B cell (primary cell): ENCODE measurements around the gene SIK1. TPM values are rescaled to one million over a fixed set of nuclear protein-coding genes. Genes with fewer than 3 reads are reported as not detected.
A peak's percentile ranks its signal among the peaks of the same experiment; 100 is the strongest.
"Not testable (repeated sequence)": the region's sequence is repeated elsewhere in the genome, so short reads cannot be mapped to it uniquely, and the experiment has no call there.

Source experiments
- ATAC-seq: fragments of 200-7000 bp; cut with Tn5 transposase; one replicate; pipeline ENCODE4 v1.10.0; 2021; ENCODE audit warnings: low read depth, mild to moderate bottlenecking, moderate number of reproducible peaks, moderate library complexity
- CTCF ChIA-PET: fragments of 350-600 bp; sonication (Branson Sonifier 250); formaldehyde crosslinking; loops from one replicate; lab custom pipeline; 2021; ENCODE audit warnings: antibody characterized with exemption, inconsistent platforms; lab: Charles Lee
- POLR2A ChIA-PET: fragments of 350-600 bp; sonication (Branson Sonifier 250); formaldehyde crosslinking; loops from one replicate; lab custom pipeline; 2021; ENCODE audit warnings: antibody characterized with exemption; lab: Charles Lee
- DNase-seq: peaks from one replicate; pipeline ENCODE4 v3.0.0; 2013
- H2AFZ ChIP-seq: 2 replicates; pipeline ENCODE4 v1.6.1; 2012; ENCODE audit warnings: mild to moderate bottlenecking, low read depth, low read length; ENCODE audit not compliant: insufficient read depth, poor library complexity, severe bottlenecking
- H3K27ac ChIP-seq, 2 donors: 1 replicate in 1 of 2; 2 replicates in 1 of 2; pipeline ENCODE4 v1.5.1; 2012 to 2013; ENCODE audit warnings: low read length in 2 of 2, mild to moderate bottlenecking in 2 of 2, moderate library complexity in 1 of 2
- H3K27me3 ChIP-seq, 4 experiments: fragments of 200-600 bp in 1 of 4; sonication (generic) in 1 of 4; replicated peaks in 1 of 4; 1 replicate in 2 of 4; 2 replicates in 2 of 4; pipeline versions ENCODE4 v1.6.1 to v1.7.0; 2013 to 2016; ENCODE audit warnings: low read length in 3 of 4, mild to moderate bottlenecking in 2 of 4, mixed read lengths in 1 of 4, moderate library complexity in 1 of 4; ENCODE audit not compliant: insufficient read depth in 4 of 4, control insufficient read depth in 3 of 4; ENCODE audit errors: control extremely low read depth in 1 of 4
- H3K36me3 ChIP-seq, 2 experiments: replicated peaks in 1 of 2; 1 replicate in 1 of 2; 2 replicates in 1 of 2; pipeline versions ENCODE4 v1.6.1 to v1.7.1; 2013; ENCODE audit warnings: low read length in 1 of 2; ENCODE audit not compliant: insufficient read depth in 2 of 2, control insufficient read depth in 1 of 2; ENCODE audit errors: control extremely low read depth in 1 of 2, extremely low read depth in 1 of 2
- H3K4me1 ChIP-seq, 2 donors: fragments of 200-600 bp in 1 of 2; sonication (generic) in 1 of 2; 1 replicate in 1 of 2; 2 replicates in 1 of 2; pipeline versions ENCODE4 v1.5.1 to v1.6.1; 2013 to 2017; ENCODE audit warnings: low read length in 2 of 2; ENCODE audit not compliant: control insufficient read depth in 2 of 2, insufficient read depth in 2 of 2
- H3K4me2 ChIP-seq: replicated peaks from 2 replicates; pipeline ENCODE3; 2012; ENCODE audit warnings: mild to moderate bottlenecking, low read depth, low read length; ENCODE audit not compliant: poor library complexity, severe bottlenecking
- H3K4me3 ChIP-seq, 5 experiments: fragments of 200-600 bp in 1 of 5; sonication (generic) in 1 of 5; 1 replicate in 3 of 5; 2 replicates in 2 of 5; pipeline versions ENCODE4 v1.5.1 to v1.7.0; 2011 to 2016; ENCODE audit warnings: low read length in 4 of 5, mild to moderate bottlenecking in 4 of 5, low read depth in 2 of 5, control low read depth in 1 of 5, moderate library complexity in 1 of 5; ENCODE audit not compliant: insufficient read depth in 1 of 5; ENCODE audit errors: control extremely low read depth in 1 of 5, extremely low read depth in 1 of 5
- H3K79me2 ChIP-seq: fragments of 200-600 bp; sonication (generic); one replicate; pipeline ENCODE4 v1.6.0; 2016; ENCODE audit warnings: low read length; ENCODE audit not compliant: control insufficient read depth, insufficient read depth
- H3K9ac ChIP-seq: fragments of 200-600 bp; sonication (generic); 2 replicates; pipeline ENCODE4 v1.6.1; 2017; ENCODE audit warnings: mild to moderate bottlenecking, low read length, moderate library complexity
- H3K9me3 ChIP-seq, 3 donors: one replicate each; pipeline versions ENCODE4 v1.6.1 to v1.7.1; 2013; ENCODE audit warnings: low read length in 2 of 3; ENCODE audit not compliant: control insufficient read depth in 2 of 3, insufficient read depth in 1 of 3; ENCODE audit errors: control extremely low read depth in 1 of 3
- H4K20me1 ChIP-seq: 2 replicates; pipeline ENCODE4 v1.6.0; 2012; ENCODE audit warnings: mild to moderate bottlenecking, low read length; ENCODE audit not compliant: insufficient read depth, control insufficient read depth, poor library complexity, severe bottlenecking
- H3K27ac Mint-ChIP-seq: one replicate; pipeline ENCODE4 v1.8.0; 2021; ENCODE audit warnings: mixed read lengths
- H3K27me3 Mint-ChIP-seq: one replicate; pipeline ENCODE4 v1.8.0; 2021; ENCODE audit warnings: mixed read lengths
- H3K4me1 Mint-ChIP-seq: one replicate; pipeline ENCODE4 v1.8.0; 2021; ENCODE audit warnings: mixed read lengths
- H3K4me3 Mint-ChIP-seq: one replicate; pipeline ENCODE4 v1.8.0; 2021; ENCODE audit warnings: mixed read lengths
- H3K9me3 Mint-ChIP-seq: one replicate; pipeline ENCODE4 v1.8.0; 2022; ENCODE audit warnings: mixed read lengths; ENCODE audit not compliant: insufficient read depth
- WGBS: methylation state at CpG from one replicate; pipeline ENCODE4 v1.1.5; 2013; ENCODE audit warnings: missing lambda C conversion rate; ENCODE audit not compliant: insufficient coverage; 5-methylcytosine and 5-hydroxymethylcytosine counted together
- intact Hi-C: fragments of 100-400 bp; cut with micrococcal nuclease; formaldehyde crosslinking; loops from one replicate; pipeline ENCODE4 v1.10.0; 2022
- polyA plus RNA-seq: library from polyadenylated mRNA; depleted of rRNA; stranded (reverse); fragments of >200 nt; gene quantifications from 2 replicates; pipeline ENCODE4 v1.2.3, GENCODE V29; 2012
- total RNA-seq, 2 donors: library from RNA; stranded (reverse); fragments of 120-200 nt in 1 of 2; gene quantifications; 1 replicate in 1 of 2; 2 replicates in 1 of 2; pipeline versions ENCODE4 v1.2.3 to v1.2.4, GENCODE V29; 2013 to 2022

SIK1 gene
- total and polyA plus RNA-seq, 2 donors (not counting 1 experiment from before 2014, with no cell fraction given) = 97.7 to 155 TPM

GRCh38 chr21:43398000-43398399 lies 28.9 kb downstream of the SIK1 start:
- H3K4me2 ChIP-seq, H3K27me3 Mint-ChIP-seq, H3K9ac ChIP-seq, H4K20me1 ChIP-seq, POLR2A ChIA-PET, H3K36me3 ChIP-seq, H3K9me3 Mint-ChIP-seq, H3K27me3 ChIP-seq, H3K27ac Mint-ChIP-seq, H3K4me1 ChIP-seq, H3K4me1 Mint-ChIP-seq, H3K79me2 ChIP-seq, H3K4me3 Mint-ChIP-seq, ATAC-seq, intact Hi-C loops, DNase-seq, H2AFZ ChIP-seq, H3K4me3 ChIP-seq, H3K27ac ChIP-seq, CTCF ChIA-PET, H3K9me3 ChIP-seq: not testable (repeated sequence)
- no CpG with 5 or more reads among the region's 3 CpGs for WGBS

- ATAC-seq, H3K27ac Mint-ChIP-seq, H3K4me2 ChIP-seq, H3K4me1 Mint-ChIP-seq, H3K27ac ChIP-seq, H4K20me1 ChIP-seq, intact Hi-C loops, H3K9me3 ChIP-seq, H2AFZ ChIP-seq, H3K4me3 ChIP-seq, H3K79me2 ChIP-seq, H3K27me3 Mint-ChIP-seq, H3K4me1 ChIP-seq, H3K4me3 Mint-ChIP-seq, CTCF ChIA-PET, H3K9ac ChIP-seq, DNase-seq, H3K27me3 ChIP-seq, H3K36me3 ChIP-seq, POLR2A ChIA-PET, H3K9me3 Mint-ChIP-seq: not testable (repeated sequence)
- no CpG with 5 or more reads among the region's 15 CpGs for WGBS
These were observed 29.5 kb downstream of the SIK1 start for GRCh38 chr21:43397439-43397808.

GRCh38 chr21:43396788-43397438 lies 30.0 kb downstream of the SIK1 start:
- H3K27ac ChIP-seq, H3K27me3 Mint-ChIP-seq, POLR2A ChIA-PET, CTCF ChIA-PET, H3K4me3 ChIP-seq, H3K4me1 ChIP-seq, H3K4me3 Mint-ChIP-seq, H3K27ac Mint-ChIP-seq, DNase-seq, H3K4me1 Mint-ChIP-seq, ATAC-seq, H4K20me1 ChIP-seq, H3K9ac ChIP-seq, H3K36me3 ChIP-seq, intact Hi-C loops, H3K4me2 ChIP-seq, H3K9me3 Mint-ChIP-seq, H2AFZ ChIP-seq, H3K9me3 ChIP-seq, H3K27me3 ChIP-seq, H3K79me2 ChIP-seq: not testable (repeated sequence)
- WGBS = no CpG with 5 or more reads among the region's 27 CpGs

GRCh38 chr21:43383351-43383750 lies 43.6 kb downstream of the SIK1 start:
- no CpG with 5 or more reads among the region's 19 CpGs for WGBS
- H3K4me3 ChIP-seq, H2AFZ ChIP-seq, intact Hi-C loops, H3K4me2 ChIP-seq, CTCF ChIA-PET, H3K27ac ChIP-seq, POLR2A ChIA-PET, H3K4me1 Mint-ChIP-seq, H3K79me2 ChIP-seq, H3K27me3 ChIP-seq, H3K36me3 ChIP-seq, H3K9me3 Mint-ChIP-seq, H3K4me1 ChIP-seq, H3K9ac ChIP-seq, H3K9me3 ChIP-seq, H4K20me1 ChIP-seq, H3K27ac Mint-ChIP-seq, H3K4me3 Mint-ChIP-seq, H3K27me3 Mint-ChIP-seq, DNase-seq: not testable (repeated sequence)
- peak; percentile 65 for ATAC-seq
